SU-DHL-6 (cell line): ENCODE data around the gene SUV39H1.
"Not testable (repeated sequence)": the region's sequence is repeated elsewhere in the genome, so short reads cannot be mapped to it uniquely, and the experiment has no call there.

Source experiments
- H2AFZ ChIP-seq: fragments of 200-600 bp; sonication (generic); 2 replicates; pipeline ENCODE4 v1.6.1; 2014; ENCODE audit warnings: low read depth, mild to moderate bottlenecking, moderate library complexity, mixed read lengths, antibody characterized with exemption, low read length; ENCODE audit not compliant: severe bottlenecking
- H3F3A ChIP-seq: fragments of 200-600 bp; shearing (Covaris generic); 2 replicates; pipeline ENCODE4 v1.6.0; 2016; ENCODE audit warnings: antibody characterized with exemption, mild to moderate bottlenecking; ENCODE audit not compliant: insufficient read depth
- H3K27ac ChIP-seq: fragments of 200-600 bp; sonication (generic); 2 replicates; pipeline ENCODE4 v1.5.1; 2016; ENCODE audit warnings: low read depth, mild to moderate bottlenecking, low read length, moderate library complexity, mixed read lengths
- H3K27me3 ChIP-seq: fragments of 200-600 bp; sonication (generic), shearing (Covaris generic); 2 replicates; pipeline ENCODE4 v1.6.0; 2014; ENCODE audit warnings: mild to moderate bottlenecking, low read length
- H3K36me3 ChIP-seq: fragments of 200-600 bp; sonication (generic); 2 replicates; pipeline ENCODE4 v1.6.1; 2014; ENCODE audit warnings: mild to moderate bottlenecking, low read length, mixed read lengths
- H3K4me2 ChIP-seq: fragments of 300-600, 200-600 bp; shearing (Covaris generic), sonication (generic); 2 replicates; pipeline ENCODE4 v1.6.0; 2014; ENCODE audit warnings: low read length, low read depth, mild to moderate bottlenecking; ENCODE audit not compliant: poor library complexity, severe bottlenecking
- H3K4me3 ChIP-seq: fragments of 200-600 bp; sonication (generic); 2 replicates; pipeline ENCODE4 v1.5.1; 2014; ENCODE audit warnings: antibody characterized with exemption, low read length, mild to moderate bottlenecking, mixed read lengths; ENCODE audit not compliant: insufficient read depth, poor library complexity, severe bottlenecking
- H3K79me2 ChIP-seq: fragments of 200-600 bp; sonication (generic); 2 replicates; pipeline ENCODE4 v1.6.1; 2014; ENCODE audit warnings: mild to moderate bottlenecking, low read length, moderate library complexity; ENCODE audit not compliant: insufficient read depth
- H3K9ac ChIP-seq: fragments of 200-600 bp; sonication (generic); 2 replicates; pipeline ENCODE4 v1.7.0; 2014; ENCODE audit warnings: mild to moderate bottlenecking, low read length
- H3K9me2 ChIP-seq: fragments of 200-600 bp; sonication (generic); replicated peaks from 2 replicates; pipeline ENCODE4 v1.6.1; 2014; ENCODE audit warnings: low read length; ENCODE audit not compliant: insufficient read depth
- H3K9me3 ChIP-seq: fragments of 200-600 bp; sonication (generic); 2 replicates; pipeline ENCODE4 v1.6.1; 2014; ENCODE audit warnings: low read length, mixed read lengths; ENCODE audit not compliant: insufficient read depth
- H4K20me1 ChIP-seq: fragments of 200-600 bp; sonication (generic); 2 replicates; pipeline ENCODE4 v1.6.1; 2014; ENCODE audit warnings: low read depth, mild to moderate bottlenecking, antibody characterized with exemption, low read length, moderate library complexity, mixed read lengths
- EZH2phosphoT487 ChIP-seq: fragments of 200-600 bp; sonication (generic), shearing (Covaris generic); conservative IDR thresholded peaks from 2 replicates; pipeline ENCODE4 v1.6.1; 2018; ENCODE audit warnings: mild to moderate bottlenecking, antibody characterized with exemption, low read length, moderate library complexity, mixed read lengths
- TF ChIP-seq, protein P1 (sequence below): fragments of 200-600 bp; sonication (generic); IDR thresholded peaks from one replicate; pipeline ENCODE4 v1.5.1; 2017; ENCODE audit warnings: antibody characterized with exemption, mild to moderate bottlenecking, low read length, moderate library complexity; ENCODE audit not compliant: insufficient read depth, poor library complexity, severe bottlenecking

The SUV39H1 gene

DNA sequence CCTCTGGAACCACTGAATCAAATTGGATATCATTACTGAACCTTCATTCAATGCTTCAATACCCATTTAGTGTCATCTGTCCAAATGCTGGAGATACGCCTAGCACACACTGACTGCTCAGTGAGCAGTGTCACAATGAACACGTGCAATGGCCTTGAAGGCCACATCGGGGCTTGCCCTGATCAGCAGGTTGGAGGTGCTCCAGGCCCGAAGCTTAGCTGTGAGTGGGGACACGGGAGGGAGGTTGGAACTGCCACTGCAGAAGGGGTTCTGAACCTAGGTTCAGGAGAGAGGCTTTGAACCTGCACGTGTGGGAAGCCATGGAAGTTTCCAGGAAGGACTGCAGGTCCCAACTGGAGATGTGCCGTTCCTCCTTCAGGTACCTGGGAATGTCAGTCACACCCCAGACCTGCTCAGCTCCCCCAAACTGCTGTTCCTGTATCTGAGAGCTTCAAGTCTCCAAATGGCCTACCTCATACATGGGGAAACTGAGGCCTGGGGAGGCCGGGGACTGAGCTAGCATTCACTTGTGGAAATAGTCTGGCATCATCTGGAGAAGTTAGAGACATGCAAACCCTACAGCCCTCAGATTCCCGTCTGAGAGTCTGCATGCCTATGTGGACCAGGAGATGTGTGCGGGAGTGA, 14.9 kb upstream of the SUV39H1 start:
- H3K27me3 ChIP-seq = no peaks in the 10 kb centered on the region
- no peaks in the 10 kb centered on the region; the same call in 1 of the 2 replicates for H3K36me3 ChIP-seq
- H3K9me3 ChIP-seq = no peaks in the 10 kb centered on the region
- no peak overlapping the region for H3K4me3 ChIP-seq
- TF ChIP-seq, protein P1, sequence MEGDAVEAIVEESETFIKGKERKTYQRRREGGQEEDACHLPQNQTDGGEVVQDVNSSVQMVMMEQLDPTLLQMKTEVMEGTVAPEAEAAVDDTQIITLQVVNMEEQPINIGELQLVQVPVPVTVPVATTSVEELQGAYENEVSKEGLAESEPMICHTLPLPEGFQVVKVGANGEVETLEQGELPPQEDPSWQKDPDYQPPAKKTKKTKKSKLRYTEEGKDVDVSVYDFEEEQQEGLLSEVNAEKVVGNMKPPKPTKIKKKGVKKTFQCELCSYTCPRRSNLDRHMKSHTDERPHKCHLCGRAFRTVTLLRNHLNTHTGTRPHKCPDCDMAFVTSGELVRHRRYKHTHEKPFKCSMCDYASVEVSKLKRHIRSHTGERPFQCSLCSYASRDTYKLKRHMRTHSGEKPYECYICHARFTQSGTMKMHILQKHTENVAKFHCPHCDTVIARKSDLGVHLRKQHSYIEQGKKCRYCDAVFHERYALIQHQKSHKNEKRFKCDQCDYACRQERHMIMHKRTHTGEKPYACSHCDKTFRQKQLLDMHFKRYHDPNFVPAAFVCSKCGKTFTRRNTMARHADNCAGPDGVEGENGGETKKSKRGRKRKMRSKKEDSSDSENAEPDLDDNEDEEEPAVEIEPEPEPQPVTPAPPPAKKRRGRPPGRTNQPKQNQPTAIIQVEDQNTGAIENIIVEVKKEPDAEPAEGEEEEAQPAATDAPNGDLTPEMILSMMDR = no peak
- TF ChIP-seq EZH2phosphoT487 = no peak
- H4K20me1 ChIP-seq = no peaks in the 10 kb centered on the region
- H3K4me2 ChIP-seq = no peak overlapping the region
- H3K27ac ChIP-seq = no peak overlapping the region
- H3K9ac ChIP-seq = no peak overlapping the region
- H3K79me2 ChIP-seq = peaks cover 16% of the 10 kb centered on the region
- no peak overlapping the region for H2AFZ ChIP-seq
- H3K9me2 ChIP-seq = no peaks in the 10 kb centered on the region
- 0 out of 2 replicates have a peak, but pooled peaks cover 3% of the 10 kb centered on the region for H3F3A ChIP-seq

DNA sequence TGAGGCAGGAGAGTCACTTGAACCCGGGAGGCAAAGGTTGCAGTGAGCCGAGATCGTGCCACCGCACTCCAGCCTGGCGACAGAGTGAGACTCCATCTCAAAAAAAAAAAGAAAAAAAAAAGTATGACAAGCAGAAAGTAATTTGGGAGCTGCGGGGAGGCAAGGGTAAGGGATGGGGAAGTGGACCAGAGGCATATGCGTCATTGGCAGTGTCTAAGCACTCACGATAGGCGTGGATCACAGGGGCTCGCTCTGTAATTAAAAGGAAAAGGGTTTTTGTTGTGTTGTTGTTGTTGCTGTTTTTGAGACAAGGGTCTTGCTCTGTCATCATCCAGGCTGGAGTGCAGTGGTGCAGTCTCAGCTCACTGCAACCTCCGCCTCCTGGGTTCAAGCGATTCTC, 13.7 kb upstream of the SUV39H1 start:
- not testable (repeated sequence) for H3K9me3 ChIP-seq, H2AFZ ChIP-seq, H4K20me1 ChIP-seq, H3K36me3 ChIP-seq, H3F3A ChIP-seq, H3K4me3 ChIP-seq, H3K9me2 ChIP-seq, H3K27me3 ChIP-seq, H3K4me2 ChIP-seq, H3K9ac ChIP-seq
- Histone ChIP-seq H3K27ac (peak overlapping the region; percentile 72; the same call in 1 of the 2 replicates), H3K79me2 (peaks cover 16% of the 10 kb centered on the region)

DNA sequence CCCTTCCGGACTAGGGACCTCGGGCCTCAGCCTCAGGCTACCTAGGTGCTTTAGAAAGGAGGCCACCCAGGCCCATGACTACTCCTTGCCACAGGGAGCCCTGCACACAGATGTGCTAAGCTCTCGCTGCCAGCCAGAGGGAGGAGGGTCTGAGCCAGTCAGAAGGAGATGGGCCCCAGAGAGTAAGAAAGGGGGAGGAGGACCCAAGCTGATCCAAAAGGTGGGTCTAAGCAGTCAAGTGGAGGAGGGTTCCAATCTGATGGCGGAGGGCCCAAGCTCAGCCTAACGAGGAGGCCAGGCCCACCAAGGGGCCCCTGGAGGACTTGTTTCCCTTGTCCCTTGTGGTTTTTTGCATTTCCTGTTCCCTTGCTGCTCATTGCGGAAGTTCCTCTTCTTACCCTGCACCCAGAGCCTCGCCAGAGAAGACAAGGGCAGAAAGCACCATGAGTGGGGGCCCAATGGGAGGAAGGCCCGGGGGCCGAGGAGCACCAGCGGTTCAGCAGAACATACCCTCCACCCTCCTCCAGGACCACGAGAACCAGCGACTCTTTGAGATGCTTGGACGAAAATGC, 13.0 kb upstream of the SUV39H1 start, which contains the start of gene WAS:
Gene WAS (plus strand): TSS at position 389 of the 572 bp plus-strand sequence. CDS start 55 bp downstream, at position 444.
- H4K20me1 ChIP-seq = no peaks in the 10 kb centered on the region
- H3K4me2 ChIP-seq = peak within 1 kb of the TSS; percentile 93
- H3K27ac ChIP-seq = peak within 1 kb of the TSS; percentile 72
- peak within 1 kb of the TSS; percentile 94 for H2AFZ ChIP-seq
- H3K9ac ChIP-seq = peak within 1 kb of the TSS; percentile 88
- peak within 1 kb of the TSS; percentile 93 for H3K4me3 ChIP-seq
- peaks cover 16% of the 10 kb centered on the region for H3K79me2 ChIP-seq
- no peaks in the 10 kb centered on the region for H3K9me3 ChIP-seq
- 0 out of 2 replicates have a peak, but pooled peaks cover under 1% of the 10 kb centered on the region for H3F3A ChIP-seq
- H3K36me3 ChIP-seq = no peaks in the 10 kb centered on the region; the same call in 1 of the 2 replicates
- H3K9me2 ChIP-seq = no peaks in the 10 kb centered on the region
- TF ChIP-seq, protein P1 = no peak
- TF ChIP-seq EZH2phosphoT487 = no peak
- H3K27me3 ChIP-seq = no peaks in the 10 kb centered on the region

DNA sequence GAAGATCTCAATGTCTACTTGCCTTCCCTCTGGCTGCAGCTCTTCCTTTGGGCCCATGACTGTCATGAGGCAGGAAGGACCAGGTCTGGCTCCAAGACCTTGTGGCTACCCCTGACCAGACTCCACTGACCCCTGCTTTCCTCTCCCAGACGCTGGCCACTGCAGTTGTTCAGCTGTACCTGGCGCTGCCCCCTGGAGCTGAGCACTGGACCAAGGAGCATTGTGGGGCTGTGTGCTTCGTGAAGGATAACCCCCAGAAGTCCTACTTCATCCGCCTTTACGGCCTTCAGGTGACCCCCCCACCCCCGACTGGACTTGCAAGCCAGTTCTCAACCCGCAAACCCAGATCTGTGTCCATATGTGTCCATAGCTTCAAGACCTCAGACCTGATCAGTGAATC, 12.4 kb upstream of the SUV39H1 start:
- no peaks in the 10 kb centered on the region for H3K9me3 ChIP-seq
- no peaks in the 10 kb centered on the region; the same call in 1 of the 2 replicates for H3K36me3 ChIP-seq
- peaks cover 16% of the 10 kb centered on the region for H3K79me2 ChIP-seq
- no peaks in the 10 kb centered on the region for H3K9me2 ChIP-seq
- no peaks in the 10 kb centered on the region for H3K27me3 ChIP-seq
- peak overlapping the region; percentile 88 for H3K9ac ChIP-seq
- peak overlapping the region; percentile 93 for H3K4me3 ChIP-seq
- no peaks in the 10 kb centered on the region for H4K20me1 ChIP-seq
- TF ChIP-seq, protein P1 = no peak
- no peak for TF ChIP-seq EZH2phosphoT487
- no peaks in the 10 kb centered on the region for H3F3A ChIP-seq
- peak overlapping the region; percentile 93 for H3K4me2 ChIP-seq
- peak overlapping the region; percentile 72 for H3K27ac ChIP-seq
- H2AFZ ChIP-seq = no peak overlapping the region
